Stimulated activated CD8-positive, alpha-beta memory T cell treated with anti-CD3 and anti-CD28 coated beads, Interleukin-7, amount 100 ng/mL, for 24 hours (primary cell): ENCODE data around the gene PTCH2.
A peak's percentile ranks its signal among the peaks of the same experiment; 100 is the strongest.
"Not testable (repeated sequence)": the region's sequence is repeated elsewhere in the genome, so short reads cannot be mapped to it uniquely, and the experiment has no call there.

Experiments
- DNase-seq: peaks from one replicate; pipeline ENCODE4 v3.0.0-alpha.2; 2020; ENCODE audit warnings: low read depth

The PTCH2 gene

GRCh38 chr1:44801491-44802305, 41.4 kb downstream of the PTCH2 start:
- DNase-seq = no peak

- peak; percentile 95 for DNase-seq
Observed at GRCh38 chr1:44799770-44800584, 43.1 kb downstream of the PTCH2 start, which contains the start of gene PLK3. Gene PLK3, plus strand, starts transcription at chr1:44800377. Its CDS starts 87 bp downstream, at chr1:44800464.

- DNase-seq = no peak
Observed at GRCh38 chr1:44798481-44799365, 44.3 kb downstream of the PTCH2 start.

- not testable (repeated sequence) for DNase-seq
Observed at GRCh38 chr1:44797886-44798285, 45.2 kb downstream of the PTCH2 start.

- no peak for DNase-seq
Observed at GRCh38 chr1:44792736-44793502, 50.1 kb downstream of the PTCH2 start.

- DNase-seq = no peak
Observed at GRCh38 chr1:44790968-44791801, 51.9 kb downstream of the PTCH2 start.

- no peak for DNase-seq
Observed at GRCh38 chr1:44788120-44788860, 54.8 kb downstream of the PTCH2 start, which contains the start of gene BEST4. Gene BEST4, minus strand, starts transcription at chr1:44788170. Its CDS starts 465 bp downstream, at chr1:44787705.

GRCh38 chr1:44787506-44787905, 55.5 kb downstream of the PTCH2 start:
- no peak for DNase-seq

GRCh38 chr1:44786841-44787426, 56.1 kb downstream of the PTCH2 start:
- no peak for DNase-seq

GRCh38 chr1:44786138-44786840, 56.8 kb downstream of the PTCH2 start:
- no peak for DNase-seq

- DNase-seq = no peak
Observed at GRCh38 chr1:44785501-44786137, 57.4 kb downstream of the PTCH2 start.

- DNase-seq = no peak
Observed at GRCh38 chr1:44785029-44785380, 58.0 kb downstream of the PTCH2 start.

GRCh38 chr1:44784094-44785028, 58.7 kb downstream of the PTCH2 start:
- DNase-seq = no peak

GRCh38 chr1:44783697-44784093, 59.4 kb downstream of the PTCH2 start:
- no peak for DNase-seq

- DNase-seq = no peak
Observed at GRCh38 chr1:44780583-44781121, 62.4 kb downstream of the PTCH2 start.

GRCh38 chr1:44778705-44779576, 64.1 kb downstream of the PTCH2 start:
- DNase-seq = no peak
